Cardiac fibroblast (primary cell): ENCODE results near the gene GPRASP3.

Experiments
- DNase-seq, 2 donors: peaks; one replicate each; pipeline versions ENCODE4 v3.0.0 to v3.0.0-alpha.2; 2010; ENCODE audit warnings: low read depth in 2 of 2
- H3K4me3 ChIP-seq, 2 donors: replicated peaks in 1 of 2; 1 replicate in 1 of 2; 2 replicates in 1 of 2; pipeline ENCODE4 v1.5.1; 2011; ENCODE audit warnings: low read depth in 2 of 2, low read length in 2 of 2, mild to moderate bottlenecking in 2 of 2, moderate library complexity in 1 of 2
- TF ChIP-seq, protein P1 (sequence below): IDR thresholded peaks from one replicate; pipeline ENCODE4 v1.5.1; 2011; ENCODE audit warnings: low read depth, mild to moderate bottlenecking, low read length, inconsistent platforms

The GPRASP3 gene

GRCh38 chrX:102697494-102697893 is 23.0 kb upstream of the GPRASP3 start:
- TF ChIP-seq, protein P1, sequence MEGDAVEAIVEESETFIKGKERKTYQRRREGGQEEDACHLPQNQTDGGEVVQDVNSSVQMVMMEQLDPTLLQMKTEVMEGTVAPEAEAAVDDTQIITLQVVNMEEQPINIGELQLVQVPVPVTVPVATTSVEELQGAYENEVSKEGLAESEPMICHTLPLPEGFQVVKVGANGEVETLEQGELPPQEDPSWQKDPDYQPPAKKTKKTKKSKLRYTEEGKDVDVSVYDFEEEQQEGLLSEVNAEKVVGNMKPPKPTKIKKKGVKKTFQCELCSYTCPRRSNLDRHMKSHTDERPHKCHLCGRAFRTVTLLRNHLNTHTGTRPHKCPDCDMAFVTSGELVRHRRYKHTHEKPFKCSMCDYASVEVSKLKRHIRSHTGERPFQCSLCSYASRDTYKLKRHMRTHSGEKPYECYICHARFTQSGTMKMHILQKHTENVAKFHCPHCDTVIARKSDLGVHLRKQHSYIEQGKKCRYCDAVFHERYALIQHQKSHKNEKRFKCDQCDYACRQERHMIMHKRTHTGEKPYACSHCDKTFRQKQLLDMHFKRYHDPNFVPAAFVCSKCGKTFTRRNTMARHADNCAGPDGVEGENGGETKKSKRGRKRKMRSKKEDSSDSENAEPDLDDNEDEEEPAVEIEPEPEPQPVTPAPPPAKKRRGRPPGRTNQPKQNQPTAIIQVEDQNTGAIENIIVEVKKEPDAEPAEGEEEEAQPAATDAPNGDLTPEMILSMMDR: no peak
- H3K4me3 ChIP-seq: no peak overlapping the region
- DNase-seq: peak; percentile 57 to 67

DNA sequence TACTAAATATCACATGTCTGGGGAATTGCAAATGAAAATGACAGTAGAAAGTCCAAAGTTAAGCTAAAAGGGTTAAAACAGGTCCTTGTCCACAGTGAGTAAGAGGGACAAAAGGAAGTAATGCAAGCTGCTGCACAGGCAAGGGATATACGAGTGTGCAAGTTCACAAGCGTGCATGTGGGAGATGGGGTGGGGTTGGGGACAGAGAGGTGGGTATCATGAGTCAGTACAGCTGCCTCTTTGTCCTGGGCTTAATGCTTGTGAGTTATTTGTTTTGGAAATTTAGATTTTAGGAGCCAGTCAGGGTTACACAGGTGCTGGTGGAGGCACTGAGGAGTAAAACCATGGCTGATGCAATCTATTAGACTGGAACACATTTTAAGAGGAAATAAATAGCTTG is 11.6 kb upstream of the GPRASP3 start:
- TF ChIP-seq, protein P1: no peak
- H3K4me3 ChIP-seq: no peak overlapping the region
- no peak for DNase-seq

DNA sequence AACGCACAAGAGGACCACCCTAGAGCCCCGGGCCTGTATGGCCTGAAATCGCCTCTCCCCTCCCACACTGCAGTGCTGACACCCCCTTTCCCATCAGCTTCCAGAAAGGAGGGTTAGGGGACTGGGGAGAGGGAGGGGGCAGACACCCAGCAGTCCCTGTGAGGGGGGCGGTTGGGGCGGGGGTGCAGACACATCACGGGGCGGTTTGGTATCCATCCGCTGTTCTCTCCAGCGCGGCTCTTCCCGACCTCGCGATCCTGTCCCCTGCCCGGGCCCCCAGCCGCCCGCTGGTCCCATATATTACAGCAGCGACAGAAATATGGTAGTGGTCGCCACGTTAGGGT is 8.7 kb upstream of the GPRASP3 start:
- TF ChIP-seq, protein P1: no peak
- DNase-seq: no peak
- peak overlapping the region; percentile 66 to 74 for H3K4me3 ChIP-seq

- peak; percentile 13 to 29 for DNase-seq
- TF ChIP-seq, protein P1: no peak
- peak within 1 kb of the TSS; percentile 66 to 74 for H3K4me3 ChIP-seq
Measured at GRCh38 chrX:102712216-102712966, 8.2 kb upstream of the GPRASP3 start, which contains the start of gene GPRASP2. GPRASP2 (plus strand) TSS chrX:102712448; CDS start chrX:102714870, 2,422 bp downstream.

GRCh38 chrX:102712981-102713625 is 7.4 kb upstream of the GPRASP3 start:
- TF ChIP-seq, protein P1: peak; percentile 65
- peak; percentile 61 to 72 for DNase-seq
- H3K4me3 ChIP-seq: peak overlapping the region; percentile 66 to 74

DNA sequence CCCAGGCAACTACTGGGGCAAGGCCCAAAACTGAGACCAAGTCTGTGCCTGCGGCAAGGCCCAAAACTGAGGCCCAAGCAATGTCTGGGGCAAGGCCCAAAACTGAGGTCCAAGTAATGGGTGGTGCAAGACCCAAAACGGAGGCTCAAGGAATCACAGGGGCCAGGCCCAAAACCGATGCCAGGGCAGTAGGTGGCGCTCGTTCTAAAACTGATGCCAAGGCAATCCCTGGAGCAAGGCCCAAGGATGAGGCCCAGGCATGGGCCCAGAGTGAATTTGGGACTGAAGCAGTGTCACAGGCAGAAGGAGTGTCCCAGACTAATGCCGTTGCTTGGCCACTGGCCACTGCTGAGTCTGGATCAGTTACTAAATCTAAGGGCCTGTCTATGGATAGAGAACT is 5.5 kb upstream of the GPRASP3 start:
- DNase-seq: no peak
- TF ChIP-seq, protein P1: no peak
- H3K4me3 ChIP-seq: no peak overlapping the region
